ENCODE results near the gene TRAF3.

DNA sequence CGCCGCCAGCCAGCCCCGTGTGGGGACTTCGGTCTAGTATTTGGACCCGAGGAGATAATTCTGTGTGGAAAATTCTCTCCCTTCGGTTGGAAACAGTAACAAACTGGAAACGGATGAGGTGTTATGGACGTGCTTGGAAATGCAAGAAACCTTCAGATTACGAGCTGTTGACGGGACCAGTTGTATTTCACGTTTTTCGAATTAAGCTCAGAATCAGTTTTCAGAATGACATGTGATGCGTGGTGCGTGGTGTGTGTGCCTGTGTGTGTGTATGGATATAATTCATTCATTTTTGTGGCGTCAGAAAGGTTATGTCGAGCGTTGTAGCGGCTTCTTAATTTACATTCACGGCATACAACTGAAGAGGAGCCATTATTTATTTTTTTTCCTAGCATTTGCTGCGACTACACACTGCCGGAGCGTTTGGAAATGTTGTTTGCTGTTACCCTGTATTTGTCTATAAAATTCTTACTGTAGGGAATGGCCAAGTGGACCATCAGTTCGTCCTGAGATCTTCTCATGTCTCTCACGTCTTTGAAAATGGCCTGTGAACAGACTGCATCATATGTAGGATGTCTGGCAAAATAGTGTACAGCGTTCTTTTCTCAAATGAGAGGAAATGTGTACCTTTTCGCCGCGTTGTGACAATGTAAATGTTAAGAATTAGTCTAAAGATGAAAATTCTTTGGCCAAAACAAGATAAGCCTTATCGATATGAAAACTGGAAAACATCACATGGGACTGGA is 1.3 kb downstream of the TRAF3 start:
- TF ChIP-seq, protein P1, sequence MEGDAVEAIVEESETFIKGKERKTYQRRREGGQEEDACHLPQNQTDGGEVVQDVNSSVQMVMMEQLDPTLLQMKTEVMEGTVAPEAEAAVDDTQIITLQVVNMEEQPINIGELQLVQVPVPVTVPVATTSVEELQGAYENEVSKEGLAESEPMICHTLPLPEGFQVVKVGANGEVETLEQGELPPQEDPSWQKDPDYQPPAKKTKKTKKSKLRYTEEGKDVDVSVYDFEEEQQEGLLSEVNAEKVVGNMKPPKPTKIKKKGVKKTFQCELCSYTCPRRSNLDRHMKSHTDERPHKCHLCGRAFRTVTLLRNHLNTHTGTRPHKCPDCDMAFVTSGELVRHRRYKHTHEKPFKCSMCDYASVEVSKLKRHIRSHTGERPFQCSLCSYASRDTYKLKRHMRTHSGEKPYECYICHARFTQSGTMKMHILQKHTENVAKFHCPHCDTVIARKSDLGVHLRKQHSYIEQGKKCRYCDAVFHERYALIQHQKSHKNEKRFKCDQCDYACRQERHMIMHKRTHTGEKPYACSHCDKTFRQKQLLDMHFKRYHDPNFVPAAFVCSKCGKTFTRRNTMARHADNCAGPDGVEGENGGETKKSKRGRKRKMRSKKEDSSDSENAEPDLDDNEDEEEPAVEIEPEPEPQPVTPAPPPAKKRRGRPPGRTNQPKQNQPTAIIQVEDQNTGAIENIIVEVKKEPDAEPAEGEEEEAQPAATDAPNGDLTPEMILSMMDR (IDR thresholded peaks at IDR 0.05; ENCODE audit: low read length): no peak
- TF ChIP-seq EZH2 (IDR thresholded peaks at IDR 0.05; ENCODE audit: borderline replicate concordance, low read length): no peak

Measured in OCI-LY1 (cell line).